GM20431 (cell line): Measurements from ENCODE around the gene MAP4K4.

Source experiments
- in situ Hi-C: fragments of 300-500 bp; cut with MseI, MboI; formaldehyde crosslinking; loops from one replicate; pipeline ENCODE4 v1.15.0; 2020; ENCODE audit warnings: low sequenced_read_pairs; ENCODE audit not compliant: unreplicated experiment

The MAP4K4 gene

DNA sequence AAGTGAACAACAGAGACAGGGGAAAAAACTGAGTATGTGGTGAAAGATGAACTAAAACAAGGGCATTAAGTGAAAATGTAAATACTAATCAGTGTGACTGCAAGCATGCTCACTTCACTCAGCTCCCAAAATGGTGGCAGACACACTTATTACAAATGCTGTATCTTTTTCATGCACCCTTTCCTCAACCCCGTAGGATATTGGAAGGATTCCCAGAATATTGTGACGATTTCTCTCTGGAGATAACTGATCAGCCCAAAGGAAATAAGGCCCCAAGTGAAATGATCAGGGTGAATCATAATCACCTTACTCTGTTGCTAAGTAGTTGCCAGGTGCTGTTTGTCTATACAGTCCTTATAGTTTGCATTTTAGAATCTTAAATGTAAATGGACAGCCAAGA lies 155.3 kb downstream of the MAP4K4 start:
- in situ Hi-C loops: no loop called here

- in situ Hi-C loops: no loop called here
Measured at GRCh38 chr2:101854877-101855276, 157.4 kb downstream of the MAP4K4 start.

GRCh38 chr2:101855776-101856175 lies 158.3 kb downstream of the MAP4K4 start:
- in situ Hi-C loops: no loop called here

- in situ Hi-C loops: no loop called here
Measured at GRCh38 chr2:101858246-101858645, 160.7 kb downstream of the MAP4K4 start.

DNA sequence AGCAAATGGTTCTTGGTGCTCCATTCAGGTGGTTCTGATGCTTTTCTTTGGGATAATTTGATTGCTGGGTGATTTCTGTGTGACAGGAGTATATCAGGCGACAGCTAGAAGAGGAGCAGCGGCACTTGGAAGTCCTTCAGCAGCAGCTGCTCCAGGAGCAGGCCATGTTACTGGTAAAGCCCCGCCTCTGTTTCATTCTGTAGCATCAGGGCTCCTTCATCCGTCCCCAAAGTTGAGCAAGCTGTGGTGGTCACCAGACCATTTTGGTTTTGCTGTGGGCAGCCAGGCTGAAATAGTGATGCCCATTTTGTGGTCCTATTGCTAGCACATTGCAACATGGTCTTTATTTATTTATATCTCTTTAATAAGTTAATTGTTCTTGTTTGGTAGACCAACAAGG lies 161.4 kb downstream of the MAP4K4 start:
- in situ Hi-C loops: no loop called here

GRCh38 chr2:101859604-101860003 lies 162.1 kb downstream of the MAP4K4 start:
- in situ Hi-C loops: no loop called here

DNA sequence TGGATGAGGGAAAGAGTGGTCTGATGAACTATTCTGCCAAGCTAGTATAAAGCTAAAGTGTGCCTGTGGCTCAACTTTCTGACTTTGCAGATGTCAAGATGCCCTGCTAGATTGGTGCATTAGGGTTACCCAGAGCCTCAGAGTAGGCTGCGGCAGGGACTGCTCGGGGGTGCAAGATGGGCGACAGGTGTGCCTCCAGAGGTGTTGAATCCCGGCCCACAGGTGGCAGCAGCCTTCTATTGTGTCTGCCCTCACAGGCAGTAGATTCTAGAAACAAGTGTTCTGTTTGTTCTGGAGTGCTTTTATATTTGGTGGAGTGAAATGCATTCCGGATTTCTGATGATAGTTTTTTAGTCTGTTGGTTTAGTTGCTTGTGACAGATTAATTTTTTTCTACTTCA lies 162.7 kb downstream of the MAP4K4 start:
- in situ Hi-C loops: no loop called here

- in situ Hi-C loops: no loop called here
Measured at GRCh38 chr2:101860782-101861181, 163.3 kb downstream of the MAP4K4 start.

GRCh38 chr2:101861382-101861781 lies 163.9 kb downstream of the MAP4K4 start:
- in situ Hi-C loops: no loop called here

GRCh38 chr2:101863534-101863933 lies 166.0 kb downstream of the MAP4K4 start:
- in situ Hi-C loops: no loop called here

GRCh38 chr2:101864426-101864825 lies 166.9 kb downstream of the MAP4K4 start:
- in situ Hi-C loops: no loop called here

DNA sequence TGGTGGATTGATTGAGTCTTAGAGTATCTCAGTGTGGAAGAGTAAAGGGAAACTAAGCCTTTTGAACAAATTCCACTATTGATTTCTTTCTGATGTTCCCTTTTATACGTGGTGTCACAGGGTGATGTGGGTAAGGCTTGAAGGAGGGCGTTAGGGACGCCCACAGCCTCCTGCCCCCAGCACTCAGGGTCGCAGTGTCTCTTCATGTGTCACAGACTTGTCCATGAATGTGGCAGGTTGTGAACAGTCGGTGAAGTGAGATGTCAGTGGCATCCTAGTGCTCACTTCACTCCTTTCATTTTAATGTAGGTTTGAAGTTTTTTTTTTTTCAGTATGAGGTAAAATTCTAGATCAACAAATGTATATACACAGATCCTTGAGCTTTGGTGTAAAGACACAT lies 171.0 kb downstream of the MAP4K4 start:
- in situ Hi-C loops: no loop called here

GRCh38 chr2:101869527-101869926 lies 172.0 kb downstream of the MAP4K4 start:
- in situ Hi-C loops: no loop called here

GRCh38 chr2:101870444-101870843 lies 172.9 kb downstream of the MAP4K4 start:
- in situ Hi-C loops: no loop called here

- in situ Hi-C loops: no loop called here
Measured at GRCh38 chr2:101871480-101871879, 174.0 kb downstream of the MAP4K4 start.

GRCh38 chr2:101872480-101872879 lies 175.0 kb downstream of the MAP4K4 start:
- in situ Hi-C loops: no loop called here

DNA sequence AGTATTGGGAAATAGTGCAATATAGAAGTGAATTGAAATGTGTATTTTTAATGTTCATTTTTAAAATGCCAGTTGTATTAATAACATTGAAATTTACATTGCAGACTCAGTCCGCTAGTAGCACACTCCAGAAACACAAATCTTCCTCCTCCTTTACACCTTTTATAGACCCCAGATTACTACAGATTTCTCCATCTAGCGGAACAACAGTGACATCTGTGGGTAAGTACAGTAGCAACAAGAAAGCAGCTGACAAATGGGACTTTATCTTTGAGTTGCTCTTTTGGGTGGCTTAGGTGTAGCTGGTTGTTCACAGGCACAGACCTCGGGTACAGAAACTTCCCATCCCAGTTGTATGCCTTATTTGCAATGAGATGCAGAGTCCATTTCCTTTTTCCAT lies 176.0 kb downstream of the MAP4K4 start:
- in situ Hi-C loops: no loop called here

- in situ Hi-C loops: no loop called here
Measured at GRCh38 chr2:101874069-101874468, 176.6 kb downstream of the MAP4K4 start.

DNA sequence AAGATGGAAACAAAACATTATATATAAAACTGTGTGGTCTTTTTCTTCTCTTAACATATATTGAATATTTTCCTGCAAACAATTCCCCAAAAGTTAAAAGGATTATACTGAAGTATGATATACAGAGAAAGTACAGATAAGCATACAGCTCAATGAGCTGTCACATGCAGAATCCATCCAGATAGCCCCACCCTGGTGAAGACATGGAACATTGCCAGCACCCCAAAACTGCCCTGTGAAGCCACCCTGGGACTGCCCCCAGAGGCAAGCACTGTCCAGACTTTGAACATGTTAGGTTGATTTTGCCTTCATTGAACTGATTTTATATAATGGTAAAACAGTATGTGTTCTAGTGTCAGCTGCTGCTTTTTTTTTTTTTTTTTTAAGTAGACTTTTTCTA lies 182.0 kb downstream of the MAP4K4 start:
- in situ Hi-C loops: no loop called here

DNA sequence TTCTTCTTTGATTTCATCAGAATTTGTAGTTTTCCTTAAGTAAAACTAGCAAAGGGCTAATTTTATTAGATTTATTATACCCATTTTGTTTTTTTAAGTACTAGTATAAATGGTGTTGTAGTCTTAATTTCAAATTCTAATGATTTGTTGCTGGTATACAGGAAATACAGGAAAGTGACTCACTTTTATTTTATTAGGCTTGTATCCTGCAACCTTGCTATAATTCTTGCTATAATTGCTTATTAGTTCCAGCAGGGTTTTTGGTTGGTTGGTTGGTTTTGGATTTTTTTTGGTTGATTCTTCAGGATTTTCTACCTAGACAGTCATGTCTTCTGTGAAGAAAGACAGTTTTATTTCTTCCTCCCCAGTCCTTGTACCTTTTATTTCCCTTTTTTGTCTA lies 183.6 kb downstream of the MAP4K4 start:
- in situ Hi-C loops: no loop called here

GRCh38 chr2:101882769-101883307 lies 185.3 kb downstream of the MAP4K4 start:
- in situ Hi-C loops: no loop called here

- in situ Hi-C loops: no loop called here
Measured at GRCh38 chr2:101883860-101884259, 186.4 kb downstream of the MAP4K4 start.

DNA sequence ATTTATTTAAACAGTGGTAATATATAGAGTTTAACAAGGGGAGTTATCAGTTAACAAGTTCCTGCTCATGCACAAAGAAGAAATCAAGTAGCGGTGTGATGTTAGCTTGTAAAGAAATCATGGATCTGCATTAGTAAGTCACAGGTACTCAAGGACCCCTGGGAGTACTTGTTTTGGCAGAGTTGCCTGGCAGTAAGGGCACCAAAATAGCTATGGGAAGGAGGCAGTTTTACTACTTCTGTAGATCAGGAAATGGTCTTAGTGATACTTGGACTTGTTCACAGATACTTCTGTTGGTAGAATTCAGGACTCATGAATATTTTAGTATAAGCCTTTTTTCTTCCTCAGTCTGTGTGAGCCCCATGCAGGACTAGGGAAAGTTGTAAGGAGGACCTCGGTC lies 186.9 kb downstream of the MAP4K4 start:
- in situ Hi-C loops: no loop called here
